Effector memory CD8-positive, alpha-beta T cell (primary cell): Measurements from ENCODE around the gene GNAI1.

ENCODE experiments used
- ATAC-seq: fragments of 150-1000 bp; cut with Tn5 transposase; replicated peaks from 2 replicates; pipeline ENCODE4 v1.10.0; 2021; ENCODE audit warnings: mild to moderate bottlenecking, moderate library complexity
- DNase-seq, 3 experiments: peaks; one replicate each; pipeline ENCODE4 v3.0.0; 2021
- H3K27ac Mint-ChIP-seq, 2 donors: one replicate each; pipeline ENCODE4 v1.8.0; 2022; ENCODE audit warnings: mild to moderate bottlenecking in 2 of 2, mixed read lengths in 2 of 2, moderate library complexity in 2 of 2
- H3K27me3 Mint-ChIP-seq, 2 donors: one replicate each; pipeline ENCODE4 v1.8.0; 2022; ENCODE audit warnings: mixed read lengths in 2 of 2
- H3K36me3 Mint-ChIP-seq: one replicate; pipeline ENCODE4 v1.8.0; 2022; ENCODE audit warnings: mild to moderate bottlenecking, moderate library complexity, mixed read lengths; ENCODE audit not compliant: insufficient read depth
- H3K4me1 Mint-ChIP-seq, 2 donors: one replicate each; pipeline ENCODE4 v1.8.0; 2022; ENCODE audit warnings: low read depth in 2 of 2, mixed read lengths in 2 of 2
- H3K4me3 Mint-ChIP-seq, 2 donors: one replicate each; pipeline ENCODE4 v1.8.0; 2022; ENCODE audit warnings: mild to moderate bottlenecking in 2 of 2, mixed read lengths in 2 of 2, moderate library complexity in 2 of 2
- H3K9me3 Mint-ChIP-seq, 2 donors: one replicate each; pipeline ENCODE4 v1.8.0; 2022; ENCODE audit warnings: mixed read lengths in 2 of 2

The GNAI1 gene

GRCh38 chr7:80137410-80137809 is 2.8 kb downstream of the GNAI1 start:
- no peak overlapping the region for H3K27ac Mint-ChIP-seq
- H3K27me3 Mint-ChIP-seq: peaks cover 13 to 25% of the 10 kb centered on the region in 2 donors

GRCh38 chr7:80139236-80139635 is 4.6 kb downstream of the GNAI1 start:
- Mint-ChIP-seq H3K27ac (no peak overlapping the region), H3K4me3 (no peak overlapping the region), H3K27me3 (peaks cover 6 to 15% of the 10 kb centered on the region in 2 donors), H3K4me1 (peaks cover 0 to 3% of the 10 kb centered on the region in 2 donors), H3K9me3 (peaks cover 8 to 9% of the 10 kb centered on the region in 2 donors), H3K36me3 (peaks cover 4% of the 10 kb centered on the region)
- ATAC-seq (no peak), DNase-seq (no peak)

More at GRCh38 chr7:80137410-80137809, 2.8 kb downstream of the GNAI1 start:
- no peak for ATAC-seq
- DNase-seq: no peak
- H3K4me1 Mint-ChIP-seq: peaks cover 0 to 3% of the 10 kb centered on the region in 2 donors
- H3K36me3 Mint-ChIP-seq: peaks cover 4% of the 10 kb centered on the region
- peaks cover 5 to 9% of the 10 kb centered on the region in 2 donors for H3K9me3 Mint-ChIP-seq
- H3K4me3 Mint-ChIP-seq: no peak overlapping the region

- Mint-ChIP-seq H3K4me1 (peaks cover 0 to 3% of the 10 kb centered on the region in 2 donors), H3K27me3 (peaks cover 6 to 15% of the 10 kb centered on the region in 2 donors), H3K27ac (no peak overlapping the region), H3K9me3 (peaks cover 8 to 9% of the 10 kb centered on the region in 2 donors), H3K36me3 (peaks cover 4% of the 10 kb centered on the region), H3K4me3 (no peak overlapping the region)
- DNase-seq: no peak
- no peak for ATAC-seq
Measured at GRCh38 chr7:80140388-80140787, 5.8 kb downstream of the GNAI1 start.

GRCh38 chr7:80141376-80141775 is 6.7 kb downstream of the GNAI1 start:
- Mint-ChIP-seq H3K36me3 (peaks cover 4% of the 10 kb centered on the region), H3K27ac (no peak overlapping the region), H3K4me3 (no peak overlapping the region), H3K4me1 (no peaks in the 10 kb centered on the region), H3K27me3 (peaks cover 0 to 6% of the 10 kb centered on the region in 2 donors), H3K9me3 (peaks cover 8 to 9% of the 10 kb centered on the region in 2 donors)
- DNase-seq (no peak), ATAC-seq (no peak)

GRCh38 chr7:80142853-80143580 is 8.4 kb downstream of the GNAI1 start:
- DNase-seq: no peak
- H3K4me1 Mint-ChIP-seq: no peaks in the 10 kb centered on the region
- no peak for ATAC-seq
- peaks cover 4% of the 10 kb centered on the region for H3K36me3 Mint-ChIP-seq
- H3K27me3 Mint-ChIP-seq: no peaks in the 10 kb centered on the region
- H3K9me3 Mint-ChIP-seq: peaks cover 5 to 9% of the 10 kb centered on the region in 2 donors
- no peak overlapping the region for H3K27ac Mint-ChIP-seq
- H3K4me3 Mint-ChIP-seq: no peak overlapping the region

- H3K4me1 Mint-ChIP-seq: no peaks in the 10 kb centered on the region
- no peaks in the 10 kb centered on the region for H3K36me3 Mint-ChIP-seq
- H3K4me3 Mint-ChIP-seq: no peak overlapping the region
- H3K27me3 Mint-ChIP-seq: no peaks in the 10 kb centered on the region
- ATAC-seq (no peak), DNase-seq (no peak)
- H3K27ac Mint-ChIP-seq: no peak overlapping the region
- H3K9me3 Mint-ChIP-seq: peaks cover under 1 to 5% of the 10 kb centered on the region in 2 donors
Measured at GRCh38 chr7:80145780-80146422, 11.3 kb downstream of the GNAI1 start.

- no peak overlapping the region for H3K27ac Mint-ChIP-seq
- H3K36me3 Mint-ChIP-seq: no peaks in the 10 kb centered on the region
- no peak for DNase-seq
- no peak overlapping the region for H3K4me3 Mint-ChIP-seq
- no peak for ATAC-seq
- peaks cover 3 to 8% of the 10 kb centered on the region in 2 donors for H3K9me3 Mint-ChIP-seq
- no peaks in the 10 kb centered on the region for H3K27me3 Mint-ChIP-seq
- no peaks in the 10 kb centered on the region for H3K4me1 Mint-ChIP-seq
Measured at GRCh38 chr7:80146545-80147182, 12.0 kb downstream of the GNAI1 start.

- ATAC-seq (no peak), DNase-seq (no peak)
- no peaks in the 10 kb centered on the region for H3K27me3 Mint-ChIP-seq
- peaks cover 3 to 14% of the 10 kb centered on the region in 2 donors for H3K9me3 Mint-ChIP-seq
- no peaks in the 10 kb centered on the region for H3K36me3 Mint-ChIP-seq
- no peak overlapping the region for H3K4me3 Mint-ChIP-seq
- no peaks in the 10 kb centered on the region for H3K4me1 Mint-ChIP-seq
- no peak overlapping the region for H3K27ac Mint-ChIP-seq
Measured at GRCh38 chr7:80147543-80148391, 13.1 kb downstream of the GNAI1 start.

- DNase-seq: no peak
- H3K9me3 Mint-ChIP-seq: peaks cover 0 to 14% of the 10 kb centered on the region in 2 donors
- no peak for ATAC-seq
- no peak overlapping the region for H3K27ac Mint-ChIP-seq
- no peaks in the 10 kb centered on the region for H3K27me3 Mint-ChIP-seq
- H3K36me3 Mint-ChIP-seq: no peaks in the 10 kb centered on the region
- H3K4me3 Mint-ChIP-seq: no peak overlapping the region
- H3K4me1 Mint-ChIP-seq: no peaks in the 10 kb centered on the region
Measured at GRCh38 chr7:80150611-80151273, 16.1 kb downstream of the GNAI1 start.

GRCh38 chr7:80151274-80151665 is 16.6 kb downstream of the GNAI1 start:
- Mint-ChIP-seq H3K4me1 (no peaks in the 10 kb centered on the region), H3K4me3 (no peak overlapping the region), H3K27me3 (no peaks in the 10 kb centered on the region), H3K36me3 (no peaks in the 10 kb centered on the region), H3K27ac (no peak overlapping the region), H3K9me3 (peaks cover 0 to 14% of the 10 kb centered on the region in 2 donors)
- ATAC-seq (no peak), DNase-seq (no peak)

- H3K9me3 Mint-ChIP-seq: peaks cover 0 to 26% of the 10 kb centered on the region in 2 donors
- H3K27ac Mint-ChIP-seq: no peak overlapping the region
- no peaks in the 10 kb centered on the region for H3K36me3 Mint-ChIP-seq
- no peaks in the 10 kb centered on the region for H3K27me3 Mint-ChIP-seq
- ATAC-seq (no peak), DNase-seq (no peak)
- H3K4me3 Mint-ChIP-seq: no peak overlapping the region
- no peaks in the 10 kb centered on the region for H3K4me1 Mint-ChIP-seq
Measured at GRCh38 chr7:80153446-80153845, 18.8 kb downstream of the GNAI1 start.

- Mint-ChIP-seq H3K27me3 (no peaks in the 10 kb centered on the region), H3K9me3 (peaks cover 3 to 31% of the 10 kb centered on the region in 2 donors), H3K4me1 (no peaks in the 10 kb centered on the region), H3K4me3 (no peak overlapping the region), H3K36me3 (no peaks in the 10 kb centered on the region), H3K27ac (no peak overlapping the region)
- ATAC-seq (no peak), DNase-seq (no peak)
Measured at GRCh38 chr7:80154656-80155333, 20.2 kb downstream of the GNAI1 start.
